Stimulated activated CD4-positive, alpha-beta T cell treated with anti-CD3 and anti-CD28 coated beads, Interleukin-4, amount 100 ng/mL, for 1 hour (primary cell): Measurements from ENCODE around the gene MATN4.

Experiments
- DNase-seq: peaks from one replicate; pipeline ENCODE4 v3.0.0-alpha.2; 2020

Gene MATN4

GRCh38 chr20:45313065-45313695, 5.1 kb upstream of the MATN4 start:
- DNase-seq = no peak

GRCh38 chr20:45312241-45312640, 4.1 kb upstream of the MATN4 start:
- no peak for DNase-seq

- DNase-seq = peak; percentile 75
Observed at GRCh38 chr20:45311589-45312211, 3.6 kb upstream of the MATN4 start.

GRCh38 chr20:45309075-45309474, 976 bp upstream of the MATN4 start:
- DNase-seq = no peak

- DNase-seq = no peak
Observed at GRCh38 chr20:45307076-45307640, 941 bp downstream of the MATN4 start.

- DNase-seq = peak; percentile 60
Observed at GRCh38 chr20:45306431-45306982, 1.6 kb downstream of the MATN4 start, which contains the start of gene RBPJL. Gene RBPJL (plus strand): TSS chr20:45306840. CDS start chr20:45306923, 83 bp downstream.

GRCh38 chr20:45305262-45305661, 2.8 kb downstream of the MATN4 start:
- no peak for DNase-seq

GRCh38 chr20:45304464-45304999, 3.6 kb downstream of the MATN4 start:
- no peak for DNase-seq

- DNase-seq = no peak
Observed at GRCh38 chr20:45303586-45304463, 4.3 kb downstream of the MATN4 start.

GRCh38 chr20:45301824-45302271, 6.3 kb downstream of the MATN4 start:
- no peak for DNase-seq

- peak; percentile 50 for DNase-seq
Observed at GRCh38 chr20:45300961-45301360, 7.1 kb downstream of the MATN4 start.

GRCh38 chr20:45299786-45300185, 8.3 kb downstream of the MATN4 start:
- DNase-seq = no peak

GRCh38 chr20:45297786-45298497, 10.2 kb downstream of the MATN4 start:
- no peak for DNase-seq

- DNase-seq = no peak
Observed at GRCh38 chr20:45294659-45295058, 13.4 kb downstream of the MATN4 start.

GRCh38 chr20:45294003-45294368, 14.1 kb downstream of the MATN4 start:
- DNase-seq = no peak

GRCh38 chr20:45293041-45294002, 14.8 kb downstream of the MATN4 start:
- DNase-seq = peak; percentile 87

GRCh38 chr20:45292343-45292742, 15.8 kb downstream of the MATN4 start:
- no peak for DNase-seq

- no peak for DNase-seq
Observed at GRCh38 chr20:45291526-45291925, 16.6 kb downstream of the MATN4 start.

- DNase-seq = peak; percentile 64
Observed at GRCh38 chr20:45290677-45291355, 17.3 kb downstream of the MATN4 start.
